ENCODE measurements around the gene HMGCLL1. TPM values are rescaled to one million over a fixed set of nuclear protein-coding genes. Genes with fewer than 3 reads are reported as not detected.

Gene HMGCLL1
- total RNA-seq, 6 experiments from 2014 or later = not detected

GRCh38 chr6:55601120-55601519 is 22.1 kb upstream of the HMGCLL1 start:
- Mint-ChIP-seq H3K4me1 (ENCODE audit: low read depth) (no peaks in the 10 kb centered on the region), H3K27ac (no peak overlapping the region), H3K9me3 (no peaks in the 10 kb centered on the region), H3K36me3 (ENCODE audit: low read depth) (no peaks in the 10 kb centered on the region), H3K27me3 (ENCODE audit: insufficient read depth) (no peaks in the 10 kb centered on the region; the same call in none of the 2 replicates), H3K4me3 (no peak overlapping the region)
- DNase-seq = no peak
- no peak for TF ChIP-seq CTCF (IDR thresholded peaks at IDR 0.05)

GRCh38 chr6:55594442-55594841 is 15.4 kb upstream of the HMGCLL1 start:
- Mint-ChIP-seq H3K4me1 (ENCODE audit: low read depth) (no peaks in the 10 kb centered on the region), H3K9me3 (no peaks in the 10 kb centered on the region), H3K27ac (no peak overlapping the region), H3K27me3 (ENCODE audit: insufficient read depth) (no peaks in the 10 kb centered on the region; the same call in 1 of the 2 replicates), H3K4me3 (no peak overlapping the region), H3K36me3 (ENCODE audit: low read depth) (no peaks in the 10 kb centered on the region)
- DNase-seq = no peak
- no peak for TF ChIP-seq CTCF (IDR thresholded peaks at IDR 0.05)

- no peak for DNase-seq
- Mint-ChIP-seq H3K27ac (no peak overlapping the region), H3K9me3 (peaks cover 11% of the 10 kb centered on the region; the same call in 1 of the 2 replicates), H3K36me3 (ENCODE audit: low read depth) (no peaks in the 10 kb centered on the region), H3K27me3 (ENCODE audit: insufficient read depth) (peaks cover 1% of the 10 kb centered on the region; the same call in 1 of the 2 replicates), H3K4me3 (no peak overlapping the region), H3K4me1 (ENCODE audit: low read depth) (no peaks in the 10 kb centered on the region)
- TF ChIP-seq CTCF (IDR thresholded peaks at IDR 0.05) = no peak
Observed at GRCh38 chr6:55584654-55585354, 5.8 kb upstream of the HMGCLL1 start.

GRCh38 chr6:55576811-55577210 is 2.2 kb downstream of the HMGCLL1 start:
- peaks cover 1% of the 10 kb centered on the region; the same call in 1 of the 2 replicates for H3K27me3 Mint-ChIP-seq (ENCODE audit: insufficient read depth)
- H3K9me3 Mint-ChIP-seq = peaks cover 14% of the 10 kb centered on the region; the same call in 1 of the 2 replicates
- H3K4me1 Mint-ChIP-seq (ENCODE audit: low read depth) = no peaks in the 10 kb centered on the region
- no peak overlapping the region for H3K27ac Mint-ChIP-seq
- TF ChIP-seq CTCF (IDR thresholded peaks at IDR 0.05) = no peak
- no peaks in the 10 kb centered on the region for H3K36me3 Mint-ChIP-seq (ENCODE audit: low read depth)
- no peak for DNase-seq
- H3K4me3 Mint-ChIP-seq = no peak overlapping the region

- Mint-ChIP-seq H3K27ac (no peak overlapping the region), H3K9me3 (peaks cover 10% of the 10 kb centered on the region; the same call in 1 of the 2 replicates), H3K36me3 (ENCODE audit: low read depth) (no peaks in the 10 kb centered on the region), H3K4me1 (ENCODE audit: low read depth) (no peaks in the 10 kb centered on the region), H3K4me3 (no peak overlapping the region), H3K27me3 (ENCODE audit: insufficient read depth) (no peaks in the 10 kb centered on the region)
- TF ChIP-seq CTCF (IDR thresholded peaks at IDR 0.05) = no peak
- DNase-seq = no peak
Observed at GRCh38 chr6:55574556-55574955, 4.4 kb downstream of the HMGCLL1 start.
